Measurements from ENCODE around the gene LRBA. TPM values are rescaled to one million over a fixed set of nuclear protein-coding genes. Genes with fewer than 3 reads are reported as not detected.

The LRBA gene
- total RNA-seq, 1 experiment from 2014 or later = 55.3 TPM

DNA sequence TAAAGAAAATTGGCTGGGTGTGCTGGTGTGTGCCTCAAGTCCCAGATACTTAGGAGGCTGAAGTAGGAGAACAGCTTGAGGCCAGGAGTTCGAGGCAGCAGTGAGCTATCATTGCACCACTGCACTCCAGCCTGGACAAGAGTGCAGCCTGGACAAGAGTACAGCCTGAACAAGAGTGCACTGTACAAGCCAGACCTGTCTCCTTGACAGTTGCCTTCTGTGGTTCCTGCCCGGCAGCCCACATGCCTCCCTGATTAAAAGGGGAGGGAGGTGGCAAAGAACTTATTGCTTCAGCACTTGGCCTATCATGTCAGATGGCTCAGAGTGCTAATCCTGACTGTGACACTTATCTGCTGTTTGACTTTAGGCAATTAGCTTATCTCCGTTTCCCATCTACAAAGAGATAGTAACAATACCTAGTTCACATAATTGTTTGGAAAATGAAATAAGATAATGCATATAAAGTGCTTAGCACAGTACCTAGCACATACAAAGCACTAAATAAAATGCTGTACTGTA, 687.8 kb downstream of the LRBA start:
- Histone ChIP-seq H2BK20ac (ENCODE audit: low read depth, low read length, poor library complexity, severe bottlenecking) (no peak overlapping the region), H2AFZ (ENCODE audit: low read length) (no peak overlapping the region), H3K4me2 (ENCODE audit: insufficient read depth, insufficient read length, low read length) (no peak overlapping the region), H3T11ph (ENCODE audit: low read length) (no peak overlapping the region), H2BK12ac (ENCODE audit: insufficient read length, low read depth, low read length) (no peak overlapping the region), H3K27me3 (ENCODE audit: insufficient read depth, low read length) (no peaks in the 10 kb centered on the region), H4K20me1 (ENCODE audit: control insufficient read depth, insufficient read depth, insufficient read length) (no peaks in the 10 kb centered on the region), H2AK5ac (ENCODE audit: insufficient read length, low read length) (no peak overlapping the region), H3K27ac (ENCODE audit: insufficient read length, low read depth, low read length) (no peak overlapping the region), H3K79me2 (ENCODE audit: insufficient read depth, low read length) (no peaks in the 10 kb centered on the region), H3K79me1 (ENCODE audit: insufficient read depth, low read depth, low read length, poor library complexity, severe bottlenecking) (no peaks in the 10 kb centered on the region), H3K4ac (ENCODE audit: low read depth, low read length) (no peak overlapping the region), H2BK15ac (ENCODE audit: low read depth, low read length) (no peak overlapping the region), H4K5ac (ENCODE audit: insufficient read length, low read depth, low read length) (no peak overlapping the region), H2BK120ac (ENCODE audit: low read depth, low read length, poor library complexity, severe bottlenecking) (no peak overlapping the region), H3K9me3 (ENCODE audit: control insufficient read depth, low read depth, low read length) (no peaks in the 10 kb centered on the region), H2BK5ac (ENCODE audit: insufficient read length, low read length) (no peak overlapping the region), H3K23ac (ENCODE audit: insufficient read length, low read depth, low read length) (no peak overlapping the region), H3K23me2 (ENCODE audit: insufficient read length, low read depth, low read length, poor library complexity, severe bottlenecking) (no peaks in the 10 kb centered on the region), H3K18ac (ENCODE audit: insufficient read length, low read depth, low read length) (no peak overlapping the region), H4K91ac (ENCODE audit: insufficient read length, low read depth, low read length) (no peak overlapping the region), H3K9ac (ENCODE audit: extremely low read depth, insufficient read length, low read length) (no peak overlapping the region), H3K4me1 (ENCODE audit: insufficient read depth, low read length) (no peaks in the 10 kb centered on the region), H3K14ac (ENCODE audit: insufficient read depth, low read length) (no peak overlapping the region), H4K8ac (replicated peaks; ENCODE audit: insufficient read length, low read depth, low read length) (no peak overlapping the region), H3K56ac (ENCODE audit: insufficient read length, low read depth, low read length) (no peak overlapping the region)
- no peak overlapping the region for H3K4me3 Mint-ChIP-seq
- no peak for DNase-seq
- H3K9me3 Mint-ChIP-seq = no peaks in the 10 kb centered on the region
- TF ChIP-seq, protein P1, sequence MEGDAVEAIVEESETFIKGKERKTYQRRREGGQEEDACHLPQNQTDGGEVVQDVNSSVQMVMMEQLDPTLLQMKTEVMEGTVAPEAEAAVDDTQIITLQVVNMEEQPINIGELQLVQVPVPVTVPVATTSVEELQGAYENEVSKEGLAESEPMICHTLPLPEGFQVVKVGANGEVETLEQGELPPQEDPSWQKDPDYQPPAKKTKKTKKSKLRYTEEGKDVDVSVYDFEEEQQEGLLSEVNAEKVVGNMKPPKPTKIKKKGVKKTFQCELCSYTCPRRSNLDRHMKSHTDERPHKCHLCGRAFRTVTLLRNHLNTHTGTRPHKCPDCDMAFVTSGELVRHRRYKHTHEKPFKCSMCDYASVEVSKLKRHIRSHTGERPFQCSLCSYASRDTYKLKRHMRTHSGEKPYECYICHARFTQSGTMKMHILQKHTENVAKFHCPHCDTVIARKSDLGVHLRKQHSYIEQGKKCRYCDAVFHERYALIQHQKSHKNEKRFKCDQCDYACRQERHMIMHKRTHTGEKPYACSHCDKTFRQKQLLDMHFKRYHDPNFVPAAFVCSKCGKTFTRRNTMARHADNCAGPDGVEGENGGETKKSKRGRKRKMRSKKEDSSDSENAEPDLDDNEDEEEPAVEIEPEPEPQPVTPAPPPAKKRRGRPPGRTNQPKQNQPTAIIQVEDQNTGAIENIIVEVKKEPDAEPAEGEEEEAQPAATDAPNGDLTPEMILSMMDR (conservative IDR thresholded peaks at IDR 0.05) = no peak
- WGBS (ENCODE audit: extremely low coverage, insufficient read length, low lambda C conversion rate) = no CpG with 5 or more reads among the region's 3 CpGs
- no peaks in the 10 kb centered on the region for H3K27me3 Mint-ChIP-seq (ENCODE audit: low read depth)
- H3K27ac Mint-ChIP-seq = no peak overlapping the region; a peak in 1 of 7 replicates
- H3K36me3 Mint-ChIP-seq (ENCODE audit: insufficient read depth in 1 of 3, low read depth in 3 of 3) = peaks cover 0 to 5% (median 0%) of the 10 kb centered on the region in 3 experiments; a peak in 3 of 7 replicates
- peaks cover 0 to 2% of the 10 kb centered on the region in 2 experiments; a peak in 2 of 4 replicates for H3K4me1 Mint-ChIP-seq
